M059J (cell line): ENCODE results near the gene FERMT1. TPM values are rescaled to one million over a fixed set of nuclear protein-coding genes. Genes with fewer than 3 reads are reported as not detected.

Experiments
- DNase-seq: peaks from one replicate; pipeline ENCODE4 v3.0.0-alpha.2; 2012; ENCODE audit warnings: low read depth
- total RNA-seq: library from RNA; depleted of rRNA; stranded (reverse); fragments of >200 nt; shearing (Covaris generic); gene quantifications from 2 replicates; pipeline ENCODE4 v1.2.3, GENCODE V29; 2014; rRNA removed

Gene FERMT1
- 2.0 and 2.2 TPM in 2 replicates for total RNA-seq

- DNase-seq = peak; percentile 82
These were observed at the start of gene FERMT1 for GRCh38 chr20:6122873-6123648. Gene FERMT1 (minus strand): TSS chr20:6123030. CDS start chr20:6119554, 3,476 bp downstream.

GRCh38 chr20:6169251-6169650 is 46.4 kb upstream of the FERMT1 start:
- DNase-seq = peak; percentile 20

GRCh38 chr20:6168204-6168603 is 45.4 kb upstream of the FERMT1 start:
- no peak for DNase-seq

- DNase-seq = peak; percentile 23
These were observed 42.5 kb upstream of the FERMT1 start for GRCh38 chr20:6165346-6165745.

- DNase-seq = peak; percentile 60
These were observed 41.9 kb upstream of the FERMT1 start for GRCh38 chr20:6164421-6165341.

GRCh38 chr20:6160736-6161135 is 37.9 kb upstream of the FERMT1 start:
- no peak for DNase-seq

GRCh38 chr20:6157345-6157744 is 34.5 kb upstream of the FERMT1 start:
- no peak for DNase-seq

- no peak for DNase-seq
These were observed 29.9 kb upstream of the FERMT1 start for GRCh38 chr20:6152777-6153176.

- DNase-seq = no peak
These were observed 25.2 kb upstream of the FERMT1 start for GRCh38 chr20:6148073-6148472.

- DNase-seq = peak; percentile 62
These were observed 19.6 kb upstream of the FERMT1 start for GRCh38 chr20:6142348-6142993.

- DNase-seq = peak; percentile 45
These were observed 18.1 kb upstream of the FERMT1 start for GRCh38 chr20:6140947-6141346.

GRCh38 chr20:6135347-6135746 is 12.5 kb upstream of the FERMT1 start:
- no peak for DNase-seq

GRCh38 chr20:6134592-6134991 is 11.8 kb upstream of the FERMT1 start:
- DNase-seq = peak; percentile 54

- DNase-seq = no peak
These were observed 7.2 kb upstream of the FERMT1 start for GRCh38 chr20:6130045-6130444.

GRCh38 chr20:6127825-6128224 is 5.0 kb upstream of the FERMT1 start:
- no peak for DNase-seq

- no peak for DNase-seq
These were observed 4.0 kb upstream of the FERMT1 start for GRCh38 chr20:6126846-6127245.

GRCh38 chr20:6123649-6124014 is 802 bp upstream of the FERMT1 start:
- no peak for DNase-seq

- DNase-seq = peak; percentile 36
These were observed 538 bp downstream of the FERMT1 start for GRCh38 chr20:6122111-6122872.

- no peak for DNase-seq
These were observed 1.3 kb downstream of the FERMT1 start for GRCh38 chr20:6121504-6121903.

- no peak for DNase-seq
These were observed 2.3 kb downstream of the FERMT1 start for GRCh38 chr20:6120491-6120988.

GRCh38 chr20:6116758-6117157 is 6.1 kb downstream of the FERMT1 start:
- DNase-seq = no peak
